ENCODE measurements around the gene IZUMO2.
"Not testable (repeated sequence)": the region's sequence is repeated elsewhere in the genome, so short reads cannot be mapped to it uniquely, and the experiment has no call there.

The IZUMO2 gene

GRCh38 chr19:50134777-50135719 is 28.0 kb downstream of the IZUMO2 start:
- DNase-seq: not testable (repeated sequence)

GRCh38 chr19:50133518-50134492 is 29.3 kb downstream of the IZUMO2 start:
- DNase-seq: not testable (repeated sequence)

GRCh38 chr19:50104012-50104411 is 59.1 kb downstream of the IZUMO2 start:
- DNase-seq: not testable (repeated sequence)

- DNase-seq: not testable (repeated sequence)
Measured at GRCh38 chr19:50103405-50103804, 59.7 kb downstream of the IZUMO2 start.
